OCI-LY3 (cell line): Measurements from ENCODE around the gene MACROD2.
"Not testable (repeated sequence)": the region's sequence is repeated elsewhere in the genome, so short reads cannot be mapped to it uniquely, and the experiment has no call there.

Experiments
- H2AFZ ChIP-seq: fragments of 200-600, 300-600 bp; shearing (Covaris generic); 2 replicates; pipeline ENCODE4 v1.6.0; 2014; ENCODE audit warnings: antibody characterized with exemption, low read depth, low read length
- H3K27ac ChIP-seq: fragments of 200-600, 300-600 bp; sonication (generic); 2 replicates; pipeline ENCODE4 v1.5.1; 2014; ENCODE audit warnings: mild to moderate bottlenecking, low read length, moderate library complexity, mixed read lengths
- H3K27me3 ChIP-seq: fragments of 200-600, 300-600 bp; sonication (generic); 2 replicates; pipeline ENCODE4 v1.6.1; 2014; ENCODE audit warnings: low read depth, low read length, mixed read lengths
- H3K36me3 ChIP-seq: fragments of 200-600, 300-600 bp; sonication (generic); replicated peaks from 2 replicates; pipeline ENCODE3; 2014; ENCODE audit warnings: low read depth, low read length, mixed read lengths
- H3K4me1 ChIP-seq: fragments of 300-600, 200-600 bp; sonication (generic); 2 replicates; pipeline ENCODE4 v1.6.1; 2014; ENCODE audit warnings: low read length, mixed read lengths
- H3K4me2 ChIP-seq: fragments of 200-600, 300-600 bp; sonication (generic); 2 replicates; pipeline ENCODE4 v1.6.1; 2014; ENCODE audit warnings: low read length, mixed read lengths
- H3K4me3 ChIP-seq: fragments of 300-600, 200-600 bp; sonication (generic); 2 replicates; pipeline ENCODE4 v1.5.1; 2014; ENCODE audit warnings: antibody characterized with exemption, mild to moderate bottlenecking, low read length, moderate library complexity
- H3K79me2 ChIP-seq: fragments of 300-600, 200-600 bp; shearing (Covaris generic); 2 replicates; pipeline ENCODE4 v1.6.1; 2014; ENCODE audit warnings: mild to moderate bottlenecking, low read length, mixed read lengths
- H3K9ac ChIP-seq: fragments of 300-600, 200-600 bp; shearing (Covaris generic); 2 replicates; pipeline ENCODE4 v1.6.0; 2014; ENCODE audit warnings: mild to moderate bottlenecking, low read length, moderate library complexity
- H3K9me3 ChIP-seq: fragments of 200-600, 300-600 bp; shearing (Covaris generic); 2 replicates; pipeline ENCODE4 v1.6.1; 2014; ENCODE audit warnings: low read length, mixed read lengths; ENCODE audit not compliant: insufficient read depth
- H4K20me1 ChIP-seq: fragments of 200-600, 300-600 bp; sonication (generic); 2 replicates; pipeline ENCODE4 v1.6.1; 2016; ENCODE audit warnings: low read length, mixed read lengths; ENCODE audit not compliant: insufficient read depth
- EZH2phosphoT487 ChIP-seq: fragments of 200-600 bp; shearing (Covaris generic); IDR thresholded peaks from 2 replicates; pipeline ENCODE4 v1.6.1; 2018; ENCODE audit warnings: antibody characterized with exemption, mixed run types, low read depth
- TF ChIP-seq, protein P1 (sequence below): fragments of 200-600, 300-600 bp; sonication (generic); IDR thresholded peaks from 2 replicates; pipeline ENCODE4 v1.5.1; 2014; ENCODE audit warnings: antibody characterized with exemption, low read length, low read depth

MACROD2 gene

DNA sequence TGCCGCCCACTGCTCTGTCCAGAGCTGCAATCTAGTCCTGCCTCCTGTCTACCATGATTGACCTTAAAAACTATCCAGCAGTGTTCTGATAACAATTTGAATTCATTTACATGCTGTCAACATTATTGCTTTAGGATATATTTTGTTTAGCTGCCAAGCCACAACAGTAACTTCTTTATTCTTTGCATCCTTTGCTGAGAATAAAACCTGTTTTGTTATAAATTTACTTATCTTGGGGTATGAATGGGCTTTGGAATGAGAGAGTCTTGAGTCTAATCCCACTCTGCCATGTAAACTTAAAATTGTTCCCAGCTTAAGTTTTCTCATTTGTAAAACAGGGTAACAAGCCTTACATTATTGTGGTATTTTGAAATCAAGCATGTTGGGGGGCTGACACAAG lies 225.7 kb downstream of the MACROD2 start:
- no peak overlapping the region for H3K9ac ChIP-seq
- no peaks in the 10 kb centered on the region for H4K20me1 ChIP-seq
- no peaks in the 10 kb centered on the region for H3K36me3 ChIP-seq
- H3K4me2 ChIP-seq, result no peak overlapping the region
- H3K9me3 ChIP-seq, result no peaks in the 10 kb centered on the region
- H3K79me2 ChIP-seq, result no peaks in the 10 kb centered on the region
- TF ChIP-seq, protein P1, sequence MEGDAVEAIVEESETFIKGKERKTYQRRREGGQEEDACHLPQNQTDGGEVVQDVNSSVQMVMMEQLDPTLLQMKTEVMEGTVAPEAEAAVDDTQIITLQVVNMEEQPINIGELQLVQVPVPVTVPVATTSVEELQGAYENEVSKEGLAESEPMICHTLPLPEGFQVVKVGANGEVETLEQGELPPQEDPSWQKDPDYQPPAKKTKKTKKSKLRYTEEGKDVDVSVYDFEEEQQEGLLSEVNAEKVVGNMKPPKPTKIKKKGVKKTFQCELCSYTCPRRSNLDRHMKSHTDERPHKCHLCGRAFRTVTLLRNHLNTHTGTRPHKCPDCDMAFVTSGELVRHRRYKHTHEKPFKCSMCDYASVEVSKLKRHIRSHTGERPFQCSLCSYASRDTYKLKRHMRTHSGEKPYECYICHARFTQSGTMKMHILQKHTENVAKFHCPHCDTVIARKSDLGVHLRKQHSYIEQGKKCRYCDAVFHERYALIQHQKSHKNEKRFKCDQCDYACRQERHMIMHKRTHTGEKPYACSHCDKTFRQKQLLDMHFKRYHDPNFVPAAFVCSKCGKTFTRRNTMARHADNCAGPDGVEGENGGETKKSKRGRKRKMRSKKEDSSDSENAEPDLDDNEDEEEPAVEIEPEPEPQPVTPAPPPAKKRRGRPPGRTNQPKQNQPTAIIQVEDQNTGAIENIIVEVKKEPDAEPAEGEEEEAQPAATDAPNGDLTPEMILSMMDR, result no peak
- TF ChIP-seq EZH2phosphoT487, result no peak
- H3K4me3 ChIP-seq, result no peak overlapping the region
- no peaks in the 10 kb centered on the region for H3K27me3 ChIP-seq
- no peaks in the 10 kb centered on the region for H3K4me1 ChIP-seq
- no peak overlapping the region for H2AFZ ChIP-seq
- no peak overlapping the region for H3K27ac ChIP-seq

DNA sequence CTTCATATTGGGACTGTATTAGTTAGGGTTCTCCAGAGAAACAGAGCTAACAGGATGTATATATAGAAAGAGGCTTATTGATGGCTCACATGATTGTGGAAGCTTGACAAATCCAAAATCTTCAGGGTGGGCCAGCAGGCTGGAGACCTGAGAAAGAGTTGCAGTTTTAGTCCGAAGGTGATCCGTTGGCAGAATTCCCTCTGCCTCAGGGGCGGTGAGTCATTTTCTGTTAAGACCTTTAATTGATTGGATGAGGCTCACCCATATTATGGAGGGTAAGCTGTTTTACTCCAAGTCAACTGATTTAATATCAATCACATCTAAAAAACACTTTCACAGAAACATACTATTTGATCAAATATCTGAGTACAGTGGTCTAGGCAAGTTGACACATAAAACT lies 228.5 kb downstream of the MACROD2 start:
- H3K4me1 ChIP-seq, result no peaks in the 10 kb centered on the region
- H3K9me3 ChIP-seq, result no peaks in the 10 kb centered on the region
- no peaks in the 10 kb centered on the region for H3K36me3 ChIP-seq
- no peak overlapping the region for H3K4me2 ChIP-seq
- H2AFZ ChIP-seq, result no peak overlapping the region
- no peak overlapping the region for H3K4me3 ChIP-seq
- H4K20me1 ChIP-seq, result no peaks in the 10 kb centered on the region
- no peak overlapping the region for H3K9ac ChIP-seq
- H3K27me3 ChIP-seq, result no peaks in the 10 kb centered on the region
- H3K27ac ChIP-seq, result no peak overlapping the region
- TF ChIP-seq EZH2phosphoT487, result no peak
- TF ChIP-seq, protein P1, result no peak
- H3K79me2 ChIP-seq, result no peaks in the 10 kb centered on the region

DNA sequence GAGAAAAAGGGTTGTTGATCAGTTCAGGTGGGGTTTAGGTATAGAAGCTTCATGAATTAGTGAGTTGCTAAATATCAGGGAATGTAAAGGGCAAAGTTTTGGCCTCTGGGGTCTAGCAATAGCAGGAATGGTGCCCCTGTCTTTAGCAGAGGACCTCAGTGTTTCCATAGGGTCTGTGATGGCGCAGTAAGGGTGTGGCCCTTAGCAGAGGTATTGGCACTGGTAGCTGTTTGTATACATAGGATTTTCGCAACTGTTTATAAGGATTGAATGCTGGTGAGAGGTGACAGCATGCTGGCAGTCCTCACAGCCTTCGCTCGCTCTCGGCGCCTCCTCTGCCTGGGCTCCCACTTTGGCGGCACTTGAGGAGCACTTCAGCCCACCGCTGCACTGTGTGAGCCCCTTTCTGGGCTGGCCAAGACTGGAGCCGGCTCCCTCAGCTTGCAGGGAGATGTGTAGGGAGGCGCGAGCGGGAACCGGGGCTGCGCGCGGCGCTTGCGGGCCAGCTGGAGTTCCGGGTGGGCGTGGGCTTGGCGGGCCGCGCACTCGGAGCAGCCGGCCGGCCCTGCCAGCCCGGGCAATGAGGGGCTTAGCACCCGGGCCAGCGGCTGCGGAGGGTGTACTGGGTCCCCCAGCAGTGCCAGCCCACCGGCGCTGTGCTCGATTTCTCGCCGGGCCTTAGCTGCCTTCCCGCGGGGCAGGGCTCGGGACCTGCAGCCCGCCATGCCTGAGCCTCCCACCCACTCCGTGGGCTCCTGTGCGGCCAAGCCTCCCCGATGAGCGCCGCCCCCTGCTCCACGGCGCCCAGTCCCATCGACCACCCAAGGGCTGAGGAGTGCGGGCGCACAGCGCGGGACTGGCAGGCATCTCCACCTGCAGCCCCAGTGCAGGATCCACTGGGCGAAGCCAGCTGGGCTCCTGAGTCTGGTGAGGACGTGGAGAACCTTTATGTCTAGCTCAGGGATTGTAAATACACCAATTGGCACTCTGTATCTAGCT lies 231.0 kb downstream of the MACROD2 start:
- not testable (repeated sequence) for H3K9me3 ChIP-seq, H3K9ac ChIP-seq, H3K79me2 ChIP-seq, H4K20me1 ChIP-seq, H2AFZ ChIP-seq, H3K4me2 ChIP-seq, H3K27me3 ChIP-seq, H3K36me3 ChIP-seq, H3K27ac ChIP-seq, H3K4me1 ChIP-seq, H3K4me3 ChIP-seq

DNA sequence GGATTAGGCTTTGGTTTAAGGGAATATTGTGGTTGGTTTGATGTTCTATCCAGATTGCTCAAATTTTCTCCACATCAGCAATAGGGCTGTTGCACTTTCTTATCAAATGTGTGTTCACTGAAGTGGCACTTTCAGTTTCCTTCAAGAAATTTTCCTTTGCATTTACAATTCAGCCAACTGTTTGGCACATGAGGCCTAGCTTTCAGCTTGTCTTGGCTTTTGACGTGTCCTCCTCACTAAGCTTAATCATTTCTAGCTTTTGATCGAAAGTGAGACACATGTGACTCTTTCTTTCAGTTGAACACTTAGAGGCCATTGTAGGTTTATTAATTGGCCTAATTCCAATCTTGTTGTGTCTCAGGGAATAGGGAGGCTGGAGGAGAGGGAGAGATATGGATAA lies 237.3 kb downstream of the MACROD2 start:
- peaks cover 3% of the 10 kb centered on the region for H3K36me3 ChIP-seq
- H4K20me1 ChIP-seq, result no peaks in the 10 kb centered on the region
- TF ChIP-seq, protein P1, result no peak
- TF ChIP-seq EZH2phosphoT487, result no peak
- H3K27me3 ChIP-seq, result no peaks in the 10 kb centered on the region
- H3K4me3 ChIP-seq, result peak overlapping the region; percentile 36
- peak overlapping the region; percentile 91 for H3K27ac ChIP-seq
- peak overlapping the region; percentile 79 for H2AFZ ChIP-seq
- peaks cover 14% of the 10 kb centered on the region for H3K4me1 ChIP-seq
- peak overlapping the region; percentile 67 for H3K4me2 ChIP-seq
- no peaks in the 10 kb centered on the region for H3K79me2 ChIP-seq
- 0 out of 2 replicates have a peak, but pooled peaks cover 3% of the 10 kb centered on the region for H3K9me3 ChIP-seq
- H3K9ac ChIP-seq, result peak overlapping the region; percentile 38; the same call in 1 of the 2 replicates
